Measurements from ENCODE around the gene DBF4.
"Not testable (repeated sequence)": the region's sequence is repeated elsewhere in the genome, so short reads cannot be mapped to it uniquely, and the experiment has no call there.

DNA sequence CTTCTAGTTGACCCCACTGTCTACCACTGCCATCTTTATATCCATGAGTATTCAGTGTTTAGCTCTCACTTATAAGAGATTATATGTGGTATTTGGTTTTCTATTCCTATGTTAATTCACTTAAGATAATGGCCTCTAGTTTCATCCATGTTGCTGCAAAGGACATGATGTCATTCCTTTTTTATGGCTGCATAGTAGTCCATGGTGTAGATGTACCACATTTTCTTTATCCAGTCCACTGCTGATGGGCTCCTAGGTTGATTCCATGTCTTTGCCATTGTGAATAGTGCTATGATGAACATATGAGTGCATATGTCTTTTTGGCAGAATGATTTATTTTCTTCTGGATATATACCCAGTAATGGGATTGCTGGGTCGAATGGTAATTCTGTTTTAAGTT lies 47.9 kb upstream of the DBF4 start:
- not testable (repeated sequence) for TF ChIP-seq CREB5 (CRISPR knock-in tag; IDR thresholded peaks at IDR 0.05); CTCF (IDR thresholded peaks at IDR 0.05 in 2 of 3, conservative IDR thresholded peaks at IDR 0.05 in 1 of 3; ENCODE audit: insufficient read depth in 2 of 3, low read depth in 1 of 3, low read length in 3 of 3); TAF1 (IDR thresholded peaks at IDR 0.05; ENCODE audit: control insufficient read depth, extremely low read depth, insufficient read depth, low read length, severe bottlenecking); MAFK (IDR thresholded peaks at IDR 0.05; ENCODE audit: low read length); PTBP1 (IDR thresholded peaks at IDR 0.05; ENCODE audit: low read depth, low read length); NELFE (IDR thresholded peaks at IDR 0.05; ENCODE audit: insufficient read depth, insufficient read length); REST (IDR thresholded peaks at IDR 0.05; ENCODE audit: borderline replicate concordance); REST (CRISPR knock-in tag; IDR thresholded peaks at IDR 0.05; ENCODE audit: low read depth); NFXL1 (CRISPR knock-in tag; IDR thresholded peaks at IDR 0.05); MAX (CRISPR knock-in tag; IDR thresholded peaks at IDR 0.05); ATF2 (CRISPR knock-in tag; IDR thresholded peaks at IDR 0.05); LARP7 (IDR thresholded peaks at IDR 0.05); ZNF263 (CRISPR knock-in tag; IDR thresholded peaks at IDR 0.05; ENCODE audit: borderline replicate concordance)
- TF ChIP-seq, protein P1, sequence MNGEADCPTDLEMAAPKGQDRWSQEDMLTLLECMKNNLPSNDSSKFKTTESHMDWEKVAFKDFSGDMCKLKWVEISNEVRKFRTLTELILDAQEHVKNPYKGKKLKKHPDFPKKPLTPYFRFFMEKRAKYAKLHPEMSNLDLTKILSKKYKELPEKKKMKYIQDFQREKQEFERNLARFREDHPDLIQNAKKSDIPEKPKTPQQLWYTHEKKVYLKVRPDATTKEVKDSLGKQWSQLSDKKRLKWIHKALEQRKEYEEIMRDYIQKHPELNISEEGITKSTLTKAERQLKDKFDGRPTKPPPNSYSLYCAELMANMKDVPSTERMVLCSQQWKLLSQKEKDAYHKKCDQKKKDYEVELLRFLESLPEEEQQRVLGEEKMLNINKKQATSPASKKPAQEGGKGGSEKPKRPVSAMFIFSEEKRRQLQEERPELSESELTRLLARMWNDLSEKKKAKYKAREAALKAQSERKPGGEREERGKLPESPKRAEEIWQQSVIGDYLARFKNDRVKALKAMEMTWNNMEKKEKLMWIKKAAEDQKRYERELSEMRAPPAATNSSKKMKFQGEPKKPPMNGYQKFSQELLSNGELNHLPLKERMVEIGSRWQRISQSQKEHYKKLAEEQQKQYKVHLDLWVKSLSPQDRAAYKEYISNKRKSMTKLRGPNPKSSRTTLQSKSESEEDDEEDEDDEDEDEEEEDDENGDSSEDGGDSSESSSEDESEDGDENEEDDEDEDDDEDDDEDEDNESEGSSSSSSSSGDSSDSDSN (IDR thresholded peaks at IDR 0.05; ENCODE audit: borderline replicate concordance in 1 of 2, low read depth in 2 of 2, low read length in 2 of 2): not testable (repeated sequence)
- TF ChIP-seq, protein P2, sequence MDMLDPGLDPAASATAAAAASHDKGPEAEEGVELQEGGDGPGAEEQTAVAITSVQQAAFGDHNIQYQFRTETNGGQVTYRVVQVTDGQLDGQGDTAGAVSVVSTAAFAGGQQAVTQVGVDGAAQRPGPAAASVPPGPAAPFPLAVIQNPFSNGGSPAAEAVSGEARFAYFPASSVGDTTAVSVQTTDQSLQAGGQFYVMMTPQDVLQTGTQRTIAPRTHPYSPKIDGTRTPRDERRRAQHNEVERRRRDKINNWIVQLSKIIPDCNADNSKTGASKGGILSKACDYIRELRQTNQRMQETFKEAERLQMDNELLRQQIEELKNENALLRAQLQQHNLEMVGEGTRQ (CRISPR knock-in tag; IDR thresholded peaks at IDR 0.05): not testable (repeated sequence)

Data from K562 (cell line).